ENCODE data around the gene PYHIN1. TPM values are rescaled to one million over a fixed set of nuclear protein-coding genes. Genes with fewer than 3 reads are reported as not detected.

PYHIN1 gene
- total and polyA plus RNA-seq, 2 of the 8 experiments (the other 6 are each of a cell fraction or from before 2014, with no cell fraction given), result not detected

DNA sequence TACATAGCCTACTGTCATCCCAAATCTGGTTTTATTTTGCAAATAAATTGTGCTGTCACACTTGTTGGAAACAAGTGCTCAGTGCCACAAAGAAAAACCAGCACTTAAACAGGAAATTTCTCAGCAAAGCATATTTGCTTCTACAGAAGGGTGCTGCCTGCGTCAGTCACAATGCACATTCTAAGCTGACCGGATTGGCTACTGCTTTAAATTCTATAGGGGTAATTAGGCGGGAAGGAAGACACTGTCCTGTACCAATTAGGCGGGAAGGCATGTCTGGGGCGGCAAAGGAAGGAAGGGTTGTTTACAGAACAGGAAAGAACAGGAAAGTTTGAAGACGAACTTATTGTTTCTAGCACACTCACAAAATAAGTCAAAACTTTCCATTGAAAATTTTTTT is 81.1 kb downstream of the PYHIN1 start:
- Histone ChIP-seq H3K27me3 (replicated peaks in 1 of 4; ENCODE audit: control insufficient read depth in 3 of 4, extremely low read depth in 1 of 4, insufficient read depth in 3 of 4, low read length in 3 of 4) (peaks cover 0 to 6% (median 0%) of the 10 kb centered on the region in 4 experiments; a peak in 4 of 7 replicates), H2BK5ac (ENCODE audit: low read depth, low read length) (no peak overlapping the region), H3K4ac (replicated peaks; ENCODE audit: insufficient read length, low read depth, low read length) (no peak overlapping the region), H3K4me1 (replicated peaks in 1 of 4; ENCODE audit: control insufficient read depth in 3 of 4, insufficient read depth in 4 of 4, low read length in 3 of 4) (peaks cover 0 to 4% (median 1%) of the 10 kb centered on the region in 4 experiments; a peak in 3 of 7 replicates), H3K9ac (replicated peaks in 1 of 4; ENCODE audit: extremely low read depth in 1 of 4, low read depth in 3 of 4, low read length in 3 of 4) (no peak overlapping the region), H2BK15ac (ENCODE audit: low read length) (no peak overlapping the region), H3K56ac (replicated peaks; ENCODE audit: insufficient read length, low read depth, low read length) (no peak overlapping the region), H3K27ac (ENCODE audit: low read depth, low read length) (no peak overlapping the region), H3K23ac (ENCODE audit: insufficient read length) (no peak overlapping the region), H2BK120ac (replicated peaks; ENCODE audit: low read depth, low read length) (no peak overlapping the region), H3K18ac (ENCODE audit: extremely low read depth, low read length) (no peak overlapping the region), H3K79me2 (ENCODE audit: control insufficient read depth in 1 of 2, insufficient read depth in 2 of 2, low read length in 2 of 2) (no peaks in the 10 kb centered on the region), H3K4me3 (ENCODE audit: extremely low read depth in 1 of 4, insufficient read depth in 2 of 4, low read depth in 3 of 4, low read length in 4 of 4) (no peak overlapping the region), H3K9me3 (ENCODE audit: insufficient read depth in 2 of 2, low read depth in 1 of 2, low read length in 1 of 2) (no peaks in the 10 kb centered on the region), H3K36me3 (ENCODE audit: control insufficient read depth in 2 of 4, insufficient read depth in 4 of 4, low read length in 3 of 4) (no peaks in the 10 kb centered on the region), H4K8ac (ENCODE audit: extremely low read depth, insufficient read depth, low read length) (no peak overlapping the region), H3K79me1 (ENCODE audit: low read depth, low read length) (no peaks in the 10 kb centered on the region), H4K5ac (ENCODE audit: insufficient read length, low read depth, low read length) (no peak overlapping the region), H4K20me1 (replicated peaks in 1 of 2; ENCODE audit: control insufficient read depth in 1 of 2, insufficient read depth in 2 of 2, low read length in 2 of 2) (no peaks in the 10 kb centered on the region), H2AK5ac (ENCODE audit: low read depth, low read length) (no peak overlapping the region), H2BK20ac (ENCODE audit: low read length) (no peak overlapping the region), H3K14ac (ENCODE audit: insufficient read length) (no peak overlapping the region), H2AFZ (ENCODE audit: low read length) (no peak overlapping the region), H3K4me2 (ENCODE audit: insufficient read depth in 1 of 2, low read depth in 2 of 2, low read length in 2 of 2) (no peak overlapping the region), H3K23me2 (ENCODE audit: low read depth, low read length) (no peaks in the 10 kb centered on the region), H4K91ac (replicated peaks; ENCODE audit: insufficient read length, low read length) (no peak overlapping the region), H2BK12ac (ENCODE audit: low read depth, low read length) (no peak overlapping the region)
- TF ChIP-seq, protein P1, sequence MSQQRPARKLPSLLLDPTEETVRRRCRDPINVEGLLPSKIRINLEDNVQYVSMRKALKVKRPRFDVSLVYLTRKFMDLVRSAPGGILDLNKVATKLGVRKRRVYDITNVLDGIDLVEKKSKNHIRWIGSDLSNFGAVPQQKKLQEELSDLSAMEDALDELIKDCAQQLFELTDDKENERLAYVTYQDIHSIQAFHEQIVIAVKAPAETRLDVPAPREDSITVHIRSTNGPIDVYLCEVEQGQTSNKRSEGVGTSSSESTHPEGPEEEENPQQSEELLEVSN (IDR thresholded peaks at IDR 0.05), result peak; percentile 92
- TF ChIP-seq NANOG (IDR thresholded peaks at IDR 0.05; ENCODE audit: insufficient read depth, low read depth, low read length, poor library complexity, severe bottlenecking), result no peak
- ChIA-PET CTCF (ENCODE audit: partially characterized antibody) (no interaction called here), POLR2A (ENCODE audit: partially characterized antibody) (no interaction called here)
- WGBS, 2 experiments (ENCODE audit: extremely low coverage in 1 of 2, insufficient coverage in 1 of 2, insufficient read length in 1 of 2, insufficient replicate concordance in 2 of 2, low coverage in 1 of 2, low lambda C conversion rate in 2 of 2, missing lambda C conversion rate in 1 of 2), result 90% methylated on average over 6 of the region's 6 CpGs; no CpG with 5 or more reads in 1 of the 2 experiments
- DNase-seq (ENCODE audit: low read depth in 1 of 2, low spot score in 2 of 2) (no peak), FAIRE-seq (no peak)

Data from H1 (cell line).